Smooth muscle cell of the umbilical artery (primary cell): ENCODE data around the gene PRLHR. TPM values are rescaled to one million over a fixed set of nuclear protein-coding genes. Genes with fewer than 3 reads are reported as not detected.

Experiments
- total RNA-seq: library from RNA; depleted of rRNA; stranded (reverse); fragments of >200 nt; gene quantifications from 2 replicates; pipeline ENCODE4 v1.2.3, GENCODE V29; 2014

PRLHR gene
- total RNA-seq, result not detected in 2 replicates

GRCh38 chr10:118595598-118596425, at the start of gene PRLHR:
Gene PRLHR, minus strand, starts transcription at chr10:118595648. Its CDS starts 404 bp downstream, at chr10:118595244.

Other genes with a start within 250 kb of the PRLHR start
- gene CACUL1, start 159.3 kb upstream of the PRLHR start, total RNA-seq, result 26.1 and 33.9 TPM in 2 replicates